Medulla oblongata (tissue), 1 donor: ENCODE data around the gene SLC12A6.
"Not testable (repeated sequence)": the region's sequence is repeated elsewhere in the genome, so short reads cannot be mapped to it uniquely, and the experiment has no call there.

Experiments
- DNase-seq: peaks from one replicate; pipeline ENCODE4 v3.0.0-alpha.2; 2015; ENCODE audit errors: extremely low spot score

The SLC12A6 gene

DNA sequence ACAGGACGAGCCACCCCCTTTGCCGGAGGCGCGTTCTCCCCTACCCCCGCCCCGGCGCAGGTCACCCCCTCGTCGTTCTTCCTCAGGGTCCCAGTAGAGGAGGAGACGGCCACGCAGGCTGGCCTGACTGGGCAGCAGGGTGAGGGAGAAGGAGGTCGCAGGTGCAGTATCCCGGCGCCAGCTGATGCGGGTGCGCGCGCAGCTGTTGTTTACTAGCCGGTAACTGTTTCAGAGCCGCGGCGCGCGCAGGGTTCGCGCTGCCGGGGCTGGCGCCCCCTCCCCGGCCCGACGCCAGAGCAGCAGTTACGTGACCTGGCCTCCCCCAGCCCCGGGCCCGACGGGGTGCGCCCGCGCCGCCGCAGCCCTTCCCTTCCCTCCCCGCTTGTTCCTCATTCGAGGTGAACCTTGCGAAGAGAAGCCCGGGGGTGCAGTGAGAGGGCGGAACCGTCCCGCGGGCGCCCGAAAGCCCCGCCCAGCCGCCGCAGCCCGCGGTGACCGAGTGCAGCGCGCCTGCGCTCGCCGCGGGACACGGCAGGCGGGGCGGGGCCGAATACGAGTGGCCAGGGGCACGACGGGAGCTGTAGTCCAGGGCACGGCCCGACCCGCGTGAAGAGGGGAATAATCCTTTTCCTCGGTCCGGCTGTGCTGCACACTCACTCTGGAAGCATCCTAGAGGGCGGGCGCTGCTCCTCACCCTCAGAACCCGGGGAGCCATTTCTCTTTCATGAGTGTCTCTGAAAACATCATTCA is at the start of gene SLC12A6:
Gene SLC12A6, minus strand, starts transcription at position 225 of the 750 bp plus-strand sequence. CDS start 1,101 bp downstream, outside the sequence.
- DNase-seq, result peak; percentile 94

DNA sequence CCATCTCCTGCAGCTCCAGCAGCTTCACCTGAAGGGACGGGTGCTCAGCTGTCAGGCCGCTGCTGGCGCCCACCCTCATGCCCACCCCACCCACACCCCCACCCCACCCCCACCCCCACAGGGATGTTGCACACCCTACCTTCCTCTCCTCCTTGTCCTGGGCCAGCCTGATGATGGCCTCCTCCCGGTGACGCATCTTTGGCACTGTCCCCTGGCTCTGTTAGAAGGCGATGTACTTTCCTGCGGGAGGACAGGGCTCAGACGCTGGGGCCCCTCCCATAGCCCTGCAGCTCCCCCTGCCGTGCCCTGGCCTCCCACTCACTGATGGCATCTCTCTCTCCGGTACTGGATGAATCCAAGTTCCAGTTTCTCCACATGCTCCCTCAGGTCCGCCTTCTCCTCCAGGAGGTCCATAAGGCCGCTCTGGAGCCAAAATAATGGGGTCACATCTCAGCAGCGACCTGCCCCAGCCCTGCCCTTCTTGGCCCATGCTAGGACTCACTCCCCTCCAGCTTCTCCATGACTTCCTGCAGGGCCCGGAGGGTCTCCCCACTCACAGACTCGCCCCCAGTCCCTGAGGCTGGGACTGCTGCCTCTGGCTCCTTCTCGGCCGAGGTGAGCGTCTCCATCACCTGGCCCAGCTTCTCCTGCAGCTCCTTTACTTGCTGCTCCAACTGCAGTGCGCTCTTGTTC is 44.4 kb upstream of the SLC12A6 start:
- DNase-seq, result not testable (repeated sequence)

- DNase-seq, result not testable (repeated sequence)
Measured at GRCh38 chr15:34380491-34380890, 42.9 kb upstream of the SLC12A6 start.

- no peak for DNase-seq
Measured at GRCh38 chr15:34376856-34377255, 39.3 kb upstream of the SLC12A6 start.

GRCh38 chr15:34375541-34375940 is 38.0 kb upstream of the SLC12A6 start:
- DNase-seq, result not testable (repeated sequence)

DNA sequence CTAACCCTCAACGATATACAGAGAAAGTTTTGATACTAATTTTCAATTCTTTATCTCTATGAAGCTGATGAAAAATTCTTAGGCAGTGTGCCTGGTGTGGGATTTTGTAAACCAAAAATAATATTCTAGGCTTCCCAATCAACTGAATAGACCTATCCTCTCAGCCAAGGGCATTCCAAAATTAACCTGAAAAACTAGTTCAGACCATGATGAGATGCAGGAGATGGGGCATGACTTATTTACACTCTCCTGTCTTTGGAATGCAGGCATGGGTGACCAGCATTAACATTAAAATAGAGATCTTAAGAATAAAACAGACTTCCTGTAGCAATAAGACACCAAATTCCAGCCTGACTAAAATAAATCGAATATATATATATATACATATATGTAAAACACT is 37.2 kb upstream of the SLC12A6 start:
- DNase-seq, result no peak

- DNase-seq, result no peak
Measured at GRCh38 chr15:34373951-34374350, 36.4 kb upstream of the SLC12A6 start.

- DNase-seq, result no peak
Measured at GRCh38 chr15:34370643-34371042, 33.1 kb upstream of the SLC12A6 start.

GRCh38 chr15:34370129-34370528 is 32.5 kb upstream of the SLC12A6 start:
- DNase-seq, result no peak

- peak; percentile 94 for DNase-seq
Measured at GRCh38 chr15:34367101-34368081, 29.8 kb upstream of the SLC12A6 start, which contains the start of gene LPCAT4. Gene LPCAT4, minus strand, starts transcription at chr15:34367196. Its CDS starts 96 bp downstream, at chr15:34367100.

GRCh38 chr15:34366271-34367065 is 28.9 kb upstream of the SLC12A6 start:
- DNase-seq, result peak; percentile 53

DNA sequence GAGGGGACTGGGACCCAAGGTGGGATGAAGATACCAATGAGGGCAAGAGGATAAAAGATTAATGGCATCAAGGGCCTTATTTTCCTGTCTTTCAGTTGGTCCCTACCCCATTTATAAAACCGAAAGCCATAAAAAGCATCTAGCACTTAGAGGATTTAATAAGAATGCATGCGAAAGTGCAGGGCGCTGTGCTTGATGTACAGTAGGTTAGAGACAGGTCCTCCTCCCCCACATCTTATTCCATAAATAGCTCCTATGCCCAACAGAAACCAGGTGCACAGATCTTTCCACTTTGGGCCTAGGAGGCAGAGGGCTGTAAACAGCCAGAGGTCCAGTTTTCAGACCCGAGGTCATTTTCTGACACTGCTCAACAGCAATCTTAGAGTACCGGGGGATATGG is 28.3 kb upstream of the SLC12A6 start:
- DNase-seq, result no peak

- DNase-seq, result peak; percentile 9
Measured at GRCh38 chr15:34365091-34365825, 27.7 kb upstream of the SLC12A6 start.

DNA sequence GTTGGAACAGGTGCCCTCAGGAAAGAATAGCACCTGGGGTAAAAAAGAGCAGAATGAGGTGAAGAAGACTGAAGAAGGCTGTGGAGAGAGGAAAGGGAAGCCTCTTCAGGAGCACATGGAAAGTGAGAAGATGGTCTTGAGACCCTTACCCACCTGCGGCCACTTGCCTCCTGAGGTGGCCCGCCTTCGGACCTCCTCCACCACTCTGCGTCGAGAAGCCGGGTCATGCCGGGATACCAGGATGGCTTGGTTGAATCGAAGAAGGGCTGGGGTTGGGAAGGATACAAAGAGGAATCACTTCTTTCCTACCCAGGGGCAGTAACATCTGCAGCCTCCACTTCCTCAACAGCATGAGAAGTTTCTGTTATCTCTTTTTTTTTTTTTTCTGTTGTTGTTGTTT is 26.5 kb upstream of the SLC12A6 start:
- DNase-seq, result no peak

DNA sequence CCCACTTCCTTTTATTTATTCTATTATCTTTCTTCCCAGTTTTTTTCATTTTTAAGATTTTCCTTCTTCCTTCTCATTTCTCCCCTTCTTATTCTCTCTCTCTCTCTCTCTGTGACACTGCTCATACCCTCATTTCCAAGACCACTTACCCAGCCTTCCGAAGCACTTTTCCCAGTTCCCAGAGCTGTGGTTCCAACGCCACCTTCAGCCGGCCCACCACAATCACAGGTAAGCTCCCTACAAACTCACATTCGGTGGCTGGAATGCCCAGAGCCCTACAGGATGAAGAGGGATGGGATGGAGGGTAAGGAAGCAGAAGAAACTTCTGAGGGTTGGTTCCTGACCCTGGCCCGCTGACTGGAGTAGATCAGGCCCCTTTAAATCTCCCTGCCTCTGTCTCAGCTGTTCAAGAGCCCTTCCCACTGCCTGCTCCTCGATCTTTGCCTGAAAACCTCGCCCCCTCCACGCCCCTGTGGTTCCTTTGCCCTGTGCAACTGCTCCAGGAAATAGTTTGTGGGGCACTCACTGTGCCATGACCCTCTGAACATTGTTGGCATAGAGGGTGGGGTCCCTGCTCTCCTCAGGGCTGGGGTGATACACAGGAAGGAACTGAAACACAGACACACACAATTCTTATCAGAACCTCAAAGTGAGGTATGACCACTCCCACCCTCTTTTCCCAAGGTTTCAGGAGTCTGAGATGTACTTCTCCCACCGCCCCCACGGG is 24.6 kb upstream of the SLC12A6 start:
- no peak for DNase-seq

- DNase-seq, result no peak
Measured at GRCh38 chr15:34361278-34361677, 23.7 kb upstream of the SLC12A6 start.

DNA sequence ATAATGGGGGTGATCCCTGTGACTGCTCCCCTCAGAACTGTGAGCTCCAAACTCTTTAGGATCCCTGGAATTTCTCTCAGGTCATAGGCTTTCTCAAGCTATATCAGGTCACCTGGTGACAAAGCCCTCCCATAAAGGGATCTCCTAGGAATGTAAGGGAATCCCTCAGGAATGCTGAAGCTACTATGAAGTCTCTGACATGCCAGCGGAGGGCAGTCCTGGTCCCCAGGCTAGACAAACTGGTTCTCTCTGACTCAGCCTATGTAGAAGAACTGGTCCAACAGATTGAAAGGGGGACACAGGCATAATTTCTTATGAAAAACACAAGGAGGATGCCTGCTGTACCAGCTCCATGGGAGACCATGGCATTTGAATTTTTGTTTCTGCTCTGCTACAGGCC is 22.7 kb upstream of the SLC12A6 start:
- no peak for DNase-seq

- DNase-seq, result no peak
Measured at GRCh38 chr15:34359416-34359815, 21.8 kb upstream of the SLC12A6 start.

- no peak for DNase-seq
Measured at GRCh38 chr15:34358948-34359347, 21.4 kb upstream of the SLC12A6 start.

GRCh38 chr15:34358367-34358766 is 20.8 kb upstream of the SLC12A6 start:
- no peak for DNase-seq
